Naive B cell (primary cell): ENCODE measurements around the gene CACNA1G. TPM values are rescaled to one million over a fixed set of nuclear protein-coding genes. Genes with fewer than 3 reads are reported as not detected.

ENCODE experiments used
- ATAC-seq, 2 donors: fragments of 150-1000 bp; cut with Tn5 transposase; 2 replicates each; pipeline ENCODE4 v1.10.0; 2021; ENCODE audit warnings: low read depth in 2 of 2, mild to moderate bottlenecking in 2 of 2, moderate library complexity in 2 of 2
- DNase-seq: peaks from one replicate; pipeline ENCODE4 v3.0.0; 2022
- H3K27ac Mint-ChIP-seq, 6 donors: one replicate each; pipeline ENCODE4 v1.8.0; 2020 to 2022; ENCODE audit warnings: mild to moderate bottlenecking in 6 of 6, mixed read lengths in 6 of 6, moderate library complexity in 5 of 6, inconsistent platforms in 2 of 6
- H3K27me3 Mint-ChIP-seq, 3 donors: one replicate each; pipeline ENCODE4 v1.8.0; 2021 to 2022; ENCODE audit warnings: mixed read lengths in 3 of 3, mild to moderate bottlenecking in 1 of 3
- H3K36me3 Mint-ChIP-seq, 2 donors: one replicate each; pipeline ENCODE4 v1.8.0; 2020 to 2022; ENCODE audit warnings: mixed read lengths in 2 of 2, inconsistent platforms in 1 of 2, mild to moderate bottlenecking in 1 of 2
- H3K4me1 Mint-ChIP-seq, 3 donors: one replicate each; pipeline ENCODE4 v1.8.0; 2020 to 2022; ENCODE audit warnings: mixed read lengths in 3 of 3, inconsistent platforms in 1 of 3, mild to moderate bottlenecking in 1 of 3, moderate library complexity in 1 of 3
- H3K4me3 Mint-ChIP-seq, 8 donors: one replicate each; pipeline ENCODE4 v1.8.0; 2020 to 2022; ENCODE audit warnings: mild to moderate bottlenecking in 8 of 8, mixed read lengths in 8 of 8, moderate library complexity in 8 of 8, inconsistent platforms in 2 of 8
- H3K9me3 Mint-ChIP-seq, 7 donors: one replicate each; pipeline ENCODE4 v1.8.0; 2020 to 2022; ENCODE audit warnings: mixed read lengths in 7 of 7, mild to moderate bottlenecking in 5 of 7, inconsistent platforms in 2 of 7, moderate library complexity in 1 of 7
- polyA plus RNA-seq, 6 donors: library from polyadenylated mRNA; unstranded; fragments of 300-500 nt; fragmentation: Illumina TruSeq; gene quantifications; one replicate each; pipeline ENCODE4 v1.2.3, GENCODE V29; 2021; ENCODE audit warnings: low read depth in 6 of 6

CACNA1G gene
- polyA plus RNA-seq, 6 donors from 2014 or later, result not detected

DNA sequence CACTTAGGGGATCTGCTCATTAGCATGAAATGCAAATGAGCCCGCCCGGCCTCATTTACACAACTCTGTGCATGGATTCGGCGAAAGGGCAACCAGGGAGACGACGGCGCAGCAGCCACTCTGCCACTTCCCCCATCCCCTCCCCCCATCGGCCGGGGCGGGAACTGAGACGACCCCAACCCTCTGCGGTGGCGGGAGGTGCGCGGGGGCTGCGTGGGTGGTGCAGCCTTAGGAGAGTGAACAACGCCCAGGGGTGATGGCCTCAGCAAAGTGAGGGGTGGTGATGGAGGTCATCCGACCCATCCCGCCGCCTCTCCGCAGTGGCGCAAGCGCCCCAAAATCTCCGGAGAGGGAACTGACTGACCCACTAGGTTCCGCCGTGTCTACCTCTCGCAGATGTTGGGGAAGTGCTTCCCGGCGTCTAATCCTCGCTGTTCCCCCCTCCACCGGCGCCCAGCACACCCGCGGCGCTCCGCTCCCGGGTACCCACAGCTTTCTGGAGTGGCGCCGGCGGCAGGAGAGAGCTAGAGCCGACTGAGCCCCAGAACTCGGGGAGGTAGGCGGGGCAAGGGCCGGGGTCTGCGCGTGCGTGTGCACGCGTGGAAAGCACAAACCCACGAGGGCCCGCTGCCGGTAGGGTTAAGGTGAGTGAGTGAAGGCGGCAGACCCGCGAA is 1.4 kb upstream of the CACNA1G start:
- no peaks in the 10 kb centered on the region for H3K36me3 Mint-ChIP-seq
- ATAC-seq, result no peak
- peak overlapping the region; percentile 81 to 90 (median 86) for H3K4me3 Mint-ChIP-seq
- no peaks in the 10 kb centered on the region for H3K9me3 Mint-ChIP-seq
- peaks cover 41 to 70% (median 60%) of the 10 kb centered on the region in 3 donors for H3K27me3 Mint-ChIP-seq
- peak overlapping the region in 1 of 6 donors; percentile 38 for H3K27ac Mint-ChIP-seq
- DNase-seq, result peak; percentile 22
- peaks cover 16 to 32% (median 25%) of the 10 kb centered on the region in 3 donors for H3K4me1 Mint-ChIP-seq

DNA sequence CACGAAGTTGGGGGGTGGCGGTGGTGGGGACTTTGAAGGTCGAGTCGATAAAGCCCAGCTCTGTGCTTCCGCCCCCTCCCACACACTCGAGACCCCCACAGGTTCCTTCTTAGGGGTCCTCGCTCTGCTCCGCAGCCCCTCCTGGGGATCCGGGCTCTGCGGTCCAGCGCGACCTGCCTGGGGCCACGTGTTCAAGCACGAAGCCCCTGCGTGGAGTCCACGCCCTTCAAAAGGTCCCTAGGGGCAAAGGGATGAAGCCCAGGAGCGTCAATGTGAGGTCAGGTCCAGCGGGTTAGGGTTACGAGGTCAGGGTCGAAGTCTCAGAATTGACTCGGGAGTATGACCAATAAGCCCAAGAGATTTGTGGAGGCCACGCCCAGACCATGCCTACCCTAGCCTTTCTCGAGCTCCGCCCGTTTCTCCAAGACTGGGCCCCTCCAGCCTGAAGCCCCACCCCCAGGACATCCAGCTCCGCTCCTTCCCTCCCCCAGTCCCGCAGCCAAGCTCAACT is 786 bp upstream of the CACNA1G start:
- Mint-ChIP-seq H3K4me3 (peak overlapping the region; percentile 81 to 90 (median 86)), H3K27ac (no peak overlapping the region), H3K4me1 (peaks cover 16 to 32% (median 27%) of the 10 kb centered on the region in 3 donors), H3K36me3 (no peaks in the 10 kb centered on the region), H3K9me3 (no peaks in the 10 kb centered on the region), H3K27me3 (peaks cover 41 to 76% (median 63%) of the 10 kb centered on the region in 3 donors)
- peak in 1 of 2 donors; percentile 20 for ATAC-seq
- no peak for DNase-seq

DNA sequence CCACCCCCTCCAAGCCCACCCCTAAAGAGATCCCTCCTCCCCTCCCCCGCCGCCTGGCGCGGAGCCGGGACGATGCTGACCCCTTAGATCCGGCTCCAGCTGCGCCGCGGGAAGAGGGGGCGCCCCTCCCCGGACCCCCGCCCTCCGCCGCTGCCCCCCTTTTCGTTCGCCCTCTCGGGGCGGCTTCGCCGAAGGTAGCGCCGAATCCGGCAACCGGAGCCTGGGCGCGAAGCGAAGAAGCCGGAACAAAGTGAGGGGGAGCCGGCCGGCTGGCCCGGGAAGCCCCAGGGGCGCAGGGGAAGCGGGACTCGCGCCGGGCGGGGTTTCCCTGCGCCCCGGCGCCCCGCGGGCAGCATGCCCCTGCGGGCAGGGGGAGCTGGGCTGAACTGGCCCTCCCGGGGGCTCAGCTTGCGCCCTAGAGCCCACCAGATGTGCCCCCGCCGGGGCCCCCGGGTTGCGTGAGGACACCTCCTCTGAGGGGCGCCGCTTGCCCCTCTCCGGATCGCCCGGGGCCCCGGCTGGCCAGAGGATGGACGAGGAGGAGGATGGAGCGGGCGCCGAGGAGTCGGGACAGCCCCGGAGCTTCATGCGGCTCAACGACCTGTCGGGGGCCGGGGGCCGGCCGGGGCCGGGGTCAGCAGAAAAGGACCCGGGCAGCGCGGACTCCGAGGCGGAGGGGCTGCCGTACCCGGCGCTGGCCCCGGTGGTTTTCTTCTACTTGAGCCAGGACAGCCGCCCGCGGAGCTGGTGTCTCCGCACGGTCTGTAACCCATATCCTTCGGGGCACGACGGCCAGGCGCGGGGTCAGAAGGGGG is 623 bp downstream of the CACNA1G start:
- Mint-ChIP-seq H3K4me1 (peaks cover 26 to 38% (median 32%) of the 10 kb centered on the region in 3 donors), H3K9me3 (no peaks in the 10 kb centered on the region), H3K27me3 (peaks cover 48 to 84% (median 72%) of the 10 kb centered on the region in 3 donors), H3K4me3 (peak overlapping the region in 4 of 8 donors; percentile 32 to 86 (median 72)), H3K36me3 (no peaks in the 10 kb centered on the region), H3K27ac (no peak overlapping the region)
- DNase-seq (peak; percentile 34), ATAC-seq (peak; percentile 45 to 49)

DNA sequence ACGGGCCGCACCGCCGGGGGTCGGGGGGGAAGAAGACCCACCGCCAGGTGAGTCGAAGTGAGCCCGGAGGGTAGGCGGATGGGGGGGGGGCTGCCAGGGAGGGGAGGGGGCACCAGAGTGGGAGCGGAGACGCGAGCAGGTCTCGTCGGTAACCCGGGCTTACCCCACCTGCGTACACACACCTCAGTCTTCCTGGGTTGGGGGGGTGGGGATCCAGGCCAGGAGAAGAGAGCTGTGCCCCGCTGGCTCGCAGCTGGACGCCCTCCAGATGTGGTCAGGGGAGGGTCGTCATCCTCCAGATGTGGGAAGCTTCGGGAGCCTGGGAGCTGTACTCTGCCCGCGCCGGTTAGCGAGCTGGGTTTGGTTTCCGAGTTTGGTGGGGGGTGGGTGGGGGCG is 1.2 kb downstream of the CACNA1G start:
- H3K4me3 Mint-ChIP-seq, result peak overlapping the region in 5 of 8 donors; percentile 48 to 84 (median 76)
- peaks cover 54 to 84% (median 74%) of the 10 kb centered on the region in 3 donors for H3K27me3 Mint-ChIP-seq
- H3K9me3 Mint-ChIP-seq, result no peaks in the 10 kb centered on the region
- H3K36me3 Mint-ChIP-seq, result no peaks in the 10 kb centered on the region
- peaks cover 26 to 38% (median 32%) of the 10 kb centered on the region in 3 donors for H3K4me1 Mint-ChIP-seq
- no peak overlapping the region for H3K27ac Mint-ChIP-seq
- no peak for DNase-seq
- no peak for ATAC-seq

DNA sequence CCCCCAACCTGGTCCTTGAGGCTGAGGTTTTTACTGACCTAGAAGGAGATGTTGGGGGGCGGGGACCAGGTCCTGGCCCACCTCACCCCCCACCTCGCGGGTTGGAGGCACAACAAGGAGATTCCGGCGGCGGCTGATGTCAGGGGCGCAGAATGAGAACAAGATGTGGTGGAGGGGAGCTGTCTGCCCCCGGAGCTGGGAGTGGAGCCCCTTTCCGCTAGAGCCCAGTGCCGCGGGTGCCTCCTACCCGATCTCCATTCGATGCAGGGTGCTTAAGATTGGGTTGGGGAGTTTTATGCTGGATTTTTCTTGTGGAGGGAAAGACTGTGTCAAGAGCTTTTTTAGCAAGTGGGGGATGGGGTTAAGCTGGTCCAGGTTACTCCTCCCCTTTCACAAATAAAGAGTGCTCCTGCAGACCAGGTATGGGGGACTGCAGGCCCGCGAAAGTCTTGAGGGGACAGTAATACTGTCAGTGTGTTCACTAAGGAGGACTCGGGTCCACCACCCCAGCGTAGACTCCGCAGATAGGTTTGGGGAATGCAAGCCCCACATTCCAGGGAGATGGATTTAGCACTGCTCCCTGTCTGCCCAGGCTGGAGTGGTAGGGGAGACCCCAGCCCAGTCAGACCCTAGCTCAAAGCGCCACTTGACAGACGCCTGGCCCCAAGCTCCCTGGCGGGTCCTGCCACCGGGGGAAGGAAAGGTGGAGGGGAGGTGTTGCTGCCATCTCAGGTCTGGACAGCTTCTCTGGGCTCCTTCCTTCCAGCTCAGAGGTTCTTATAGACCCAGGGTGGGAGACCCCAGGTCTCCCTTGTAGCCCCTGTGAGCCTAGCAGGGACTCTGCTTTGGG is 2.0 kb downstream of the CACNA1G start:
- peaks cover 26 to 38% (median 32%) of the 10 kb centered on the region in 3 donors for H3K4me1 Mint-ChIP-seq
- H3K27ac Mint-ChIP-seq, result peak overlapping the region in 3 of 6 donors; percentile 34 to 64 (median 60)
- H3K36me3 Mint-ChIP-seq, result no peaks in the 10 kb centered on the region
- no peaks in the 10 kb centered on the region for H3K9me3 Mint-ChIP-seq
- H3K27me3 Mint-ChIP-seq, result peaks cover 59 to 84% (median 74%) of the 10 kb centered on the region in 3 donors
- peak overlapping the region in 7 of 8 donors; percentile 10 to 84 (median 76) for H3K4me3 Mint-ChIP-seq
- DNase-seq, result no peak
- ATAC-seq, result no peak

DNA sequence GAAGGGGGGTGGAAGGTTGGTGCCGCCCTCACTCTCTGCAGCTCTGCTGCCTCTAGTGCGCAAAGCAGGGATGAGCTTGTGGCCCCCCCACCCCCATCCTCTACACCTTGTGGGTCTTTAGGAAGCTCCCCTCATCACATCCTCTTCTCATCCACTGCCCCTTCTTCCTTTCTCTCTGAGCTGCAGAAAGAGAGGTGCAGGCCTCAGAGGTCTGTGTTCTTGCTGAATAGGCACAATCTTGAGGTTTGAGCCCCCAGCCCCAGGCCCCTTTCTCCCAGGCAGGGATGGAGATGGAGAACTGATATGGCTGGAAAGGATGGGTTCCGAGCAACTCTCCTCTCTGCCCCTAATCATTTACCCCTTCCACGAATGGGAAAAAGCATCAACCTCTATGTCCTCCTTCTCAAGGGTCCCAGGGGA is 2.6 kb downstream of the CACNA1G start:
- Mint-ChIP-seq H3K27me3 (peaks cover 59 to 84% (median 74%) of the 10 kb centered on the region in 3 donors), H3K36me3 (no peaks in the 10 kb centered on the region), H3K4me3 (peak overlapping the region in 2 of 8 donors; percentile 49 to 76), H3K27ac (peak overlapping the region in 1 of 6 donors; percentile 43), H3K9me3 (no peaks in the 10 kb centered on the region), H3K4me1 (peaks cover 26 to 38% (median 32%) of the 10 kb centered on the region in 3 donors)
- DNase-seq, result no peak
- ATAC-seq, result no peak

DNA sequence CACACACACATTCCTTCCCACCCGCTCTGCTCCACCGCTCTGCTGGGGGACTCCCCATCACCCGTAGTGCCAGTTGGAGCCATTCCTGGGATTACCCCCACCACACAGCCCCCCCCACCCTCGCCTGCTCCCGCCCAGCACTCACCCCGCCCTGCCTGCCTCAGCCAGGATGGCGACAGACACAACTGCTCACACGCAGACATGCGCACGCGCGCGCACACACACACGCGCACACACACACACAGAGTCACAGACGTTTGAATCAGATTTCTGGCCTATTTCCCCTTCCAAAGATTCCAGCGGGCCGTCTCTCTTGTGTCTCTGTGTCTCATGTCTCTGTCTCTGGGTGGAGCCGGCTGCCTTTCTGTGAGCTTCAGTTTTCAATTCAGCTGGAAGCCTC is 4.4 kb downstream of the CACNA1G start:
- no peak overlapping the region for H3K4me3 Mint-ChIP-seq
- H3K27ac Mint-ChIP-seq, result peak overlapping the region in 3 of 6 donors; percentile 29 to 93 (median 92)
- no peaks in the 10 kb centered on the region for H3K36me3 Mint-ChIP-seq
- peaks cover 54 to 76% (median 74%) of the 10 kb centered on the region in 3 donors for H3K27me3 Mint-ChIP-seq
- no peak for DNase-seq
- peaks cover 14 to 21% (median 19%) of the 10 kb centered on the region in 3 donors for H3K4me1 Mint-ChIP-seq
- H3K9me3 Mint-ChIP-seq, result no peaks in the 10 kb centered on the region
- no peak for ATAC-seq

DNA sequence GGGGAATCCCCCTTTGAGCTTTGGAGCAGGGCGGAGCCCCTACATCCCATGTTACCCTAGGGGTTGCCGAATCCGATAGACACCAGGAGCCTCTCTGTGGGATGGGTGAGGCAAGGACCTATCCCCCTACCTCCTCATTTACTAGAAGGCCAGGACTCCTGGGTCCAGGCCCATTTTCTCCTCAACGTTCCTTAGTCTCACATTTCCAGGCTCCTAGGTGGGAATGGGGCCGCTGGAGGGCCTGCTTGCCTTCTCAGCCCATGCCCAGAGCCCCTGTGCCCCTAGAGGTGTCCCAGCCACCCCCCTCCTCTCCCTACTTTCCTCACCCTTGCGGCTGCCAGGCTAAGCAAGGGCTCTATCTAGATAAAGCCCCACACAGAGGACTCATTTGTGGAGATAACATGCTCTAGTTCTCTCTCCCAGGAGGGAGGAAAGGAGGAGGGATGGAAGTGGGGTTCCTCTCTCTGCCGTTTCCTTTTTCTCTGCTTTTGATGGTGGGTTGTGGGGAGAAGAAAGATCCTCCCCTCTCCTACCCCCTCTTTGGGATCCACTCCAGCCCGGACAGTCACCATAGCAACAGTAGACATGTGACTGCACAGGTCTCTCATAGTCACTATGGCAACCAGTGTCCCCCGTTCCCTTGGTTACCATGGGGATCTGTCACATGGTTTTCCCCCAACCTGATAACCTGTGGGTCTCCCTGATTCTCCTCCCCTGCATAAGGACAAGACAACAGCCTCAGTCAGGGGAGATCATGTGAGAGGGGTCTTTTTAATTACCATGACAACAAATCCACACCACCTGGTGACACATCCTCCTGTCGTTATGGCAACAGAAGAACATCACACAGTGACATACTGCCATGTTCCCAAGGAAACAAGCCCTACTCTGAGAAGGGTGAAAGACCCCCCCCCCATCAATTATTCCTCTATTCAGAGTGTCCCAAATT is 5.2 kb downstream of the CACNA1G start:
- peaks cover 52 to 82% (median 78%) of the 10 kb centered on the region in 3 donors for H3K27me3 Mint-ChIP-seq
- H3K9me3 Mint-ChIP-seq, result no peaks in the 10 kb centered on the region
- H3K4me3 Mint-ChIP-seq, result no peak overlapping the region
- DNase-seq (no peak), ATAC-seq (peak; percentile 48 to 55)
- peaks cover 9 to 18% (median 16%) of the 10 kb centered on the region in 3 donors for H3K4me1 Mint-ChIP-seq
- no peaks in the 10 kb centered on the region for H3K36me3 Mint-ChIP-seq
- peak overlapping the region; percentile 48 to 93 (median 76) for H3K27ac Mint-ChIP-seq

DNA sequence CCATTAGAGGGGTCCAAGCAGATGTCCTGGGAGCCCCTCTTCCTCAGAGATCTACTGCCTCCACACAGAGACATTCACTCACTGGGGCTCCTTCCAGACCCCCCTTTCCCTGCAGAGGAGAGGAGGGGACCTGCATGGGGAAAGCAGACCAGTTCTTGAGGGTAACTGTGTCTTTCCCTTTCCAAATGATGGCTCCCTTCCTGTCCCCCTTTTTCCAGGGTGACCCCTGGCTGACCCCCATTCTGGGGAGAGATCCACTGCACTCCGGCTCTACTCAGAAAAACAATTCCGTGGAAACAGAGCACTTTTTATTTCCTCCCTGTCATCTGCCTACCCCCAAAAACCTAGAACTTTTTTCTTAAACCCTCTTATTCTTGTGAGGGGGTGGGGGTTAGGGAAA is 6.4 kb downstream of the CACNA1G start:
- Mint-ChIP-seq H3K27ac (peak overlapping the region in 2 of 6 donors; percentile 21 to 93), H3K27me3 (peaks cover 52 to 93% (median 89%) of the 10 kb centered on the region in 3 donors), H3K9me3 (no peaks in the 10 kb centered on the region), H3K36me3 (no peaks in the 10 kb centered on the region), H3K4me3 (no peak overlapping the region), H3K4me1 (peaks cover 8 to 18% (median 16%) of the 10 kb centered on the region in 3 donors)
- DNase-seq (no peak), ATAC-seq (no peak)

DNA sequence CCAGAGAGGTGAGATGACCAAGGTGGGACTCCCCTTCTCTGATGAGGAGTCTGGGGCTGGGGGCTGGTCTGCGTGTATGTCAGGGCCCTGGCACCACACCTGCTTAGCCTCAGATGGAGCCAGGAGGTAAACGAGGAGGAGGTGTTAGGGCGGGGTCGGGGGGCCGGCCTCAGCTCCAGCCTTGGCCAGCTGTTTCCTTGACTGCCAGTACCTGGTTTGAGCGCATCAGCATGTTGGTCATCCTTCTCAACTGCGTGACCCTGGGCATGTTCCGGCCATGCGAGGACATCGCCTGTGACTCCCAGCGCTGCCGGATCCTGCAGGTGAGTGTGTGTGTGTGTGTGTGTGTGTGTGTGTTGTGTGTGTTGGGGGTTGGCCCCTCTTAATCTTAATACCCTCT is 8.1 kb downstream of the CACNA1G start:
- DNase-seq (no peak), ATAC-seq (no peak)
- no peak overlapping the region for H3K27ac Mint-ChIP-seq
- no peak overlapping the region for H3K4me3 Mint-ChIP-seq
- peaks cover 38 to 93% (median 88%) of the 10 kb centered on the region in 3 donors for H3K27me3 Mint-ChIP-seq
- no peaks in the 10 kb centered on the region for H3K9me3 Mint-ChIP-seq
- no peaks in the 10 kb centered on the region for H3K36me3 Mint-ChIP-seq
- peaks cover 0 to 13% (median 10%) of the 10 kb centered on the region in 3 donors for H3K4me1 Mint-ChIP-seq

DNA sequence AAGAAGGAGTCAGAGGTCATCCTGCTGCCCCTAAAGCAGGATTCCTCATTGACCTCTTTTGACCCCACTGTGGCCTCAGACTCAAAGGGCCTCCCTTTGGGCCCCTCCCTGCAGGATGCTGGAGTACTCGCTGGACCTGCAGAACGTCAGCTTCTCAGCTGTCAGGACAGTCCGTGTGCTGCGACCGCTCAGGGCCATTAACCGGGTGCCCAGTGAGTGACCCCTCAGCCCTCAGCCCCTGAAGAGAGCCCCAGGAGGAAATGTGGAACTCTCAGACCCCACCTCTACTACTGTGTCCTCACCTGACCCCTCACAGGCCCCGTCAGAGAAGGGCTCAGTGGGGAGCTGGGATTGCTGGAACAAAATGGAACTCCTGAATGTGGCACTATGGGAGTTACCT is 9.1 kb downstream of the CACNA1G start:
- Mint-ChIP-seq H3K36me3 (no peaks in the 10 kb centered on the region), H3K4me3 (no peak overlapping the region), H3K27me3 (peaks cover 37 to 89% (median 82%) of the 10 kb centered on the region in 3 donors)

DNA sequence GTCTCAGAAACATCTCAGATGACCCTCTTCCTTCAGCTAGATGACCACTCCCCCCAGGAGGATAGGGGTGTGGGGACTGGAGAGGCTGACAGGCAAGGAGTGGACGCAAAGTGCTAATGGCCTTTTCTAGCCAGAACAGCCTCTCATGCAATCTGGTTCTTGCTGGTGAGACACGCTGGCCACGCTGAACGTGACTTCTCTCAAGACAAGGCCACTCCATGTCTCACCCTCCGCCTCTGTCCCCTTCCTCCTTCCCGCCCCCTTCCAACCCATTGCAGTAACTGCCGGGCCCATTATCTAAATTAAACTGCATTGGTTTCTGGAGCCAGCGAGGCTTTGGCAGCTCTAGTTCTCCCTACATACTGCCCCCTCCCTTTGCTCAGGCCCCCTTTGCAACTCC is 9.5 kb downstream of the CACNA1G start:
- Mint-ChIP-seq H3K9me3 (no peaks in the 10 kb centered on the region), H3K4me3 (peak overlapping the region in 1 of 8 donors; percentile 75), H3K27ac (no peak overlapping the region), H3K36me3 (no peaks in the 10 kb centered on the region), H3K27me3 (peaks cover 34 to 89% (median 78%) of the 10 kb centered on the region in 3 donors), H3K4me1 (peaks cover 0 to 8% (median 7%) of the 10 kb centered on the region in 3 donors)
- DNase-seq (no peak), ATAC-seq (no peak)

More for the DNA sequence above, 9.1 kb downstream of the CACNA1G start:
- ATAC-seq (no peak), DNase-seq (no peak)
- Mint-ChIP-seq H3K9me3 (no peaks in the 10 kb centered on the region), H3K4me1 (peaks cover 0 to 12% (median 10%) of the 10 kb centered on the region in 3 donors), H3K27ac (no peak overlapping the region)
